Measurements from ENCODE around the gene REEP6. TPM values are rescaled to one million over a fixed set of nuclear protein-coding genes. Genes with fewer than 3 reads are reported as not detected.

REEP6 gene
- total and polyA plus RNA-seq, 2 of the 8 experiments (the other 6 are each of a cell fraction or from before 2014, with no cell fraction given), result 12.6 to 20.7 TPM

DNA sequence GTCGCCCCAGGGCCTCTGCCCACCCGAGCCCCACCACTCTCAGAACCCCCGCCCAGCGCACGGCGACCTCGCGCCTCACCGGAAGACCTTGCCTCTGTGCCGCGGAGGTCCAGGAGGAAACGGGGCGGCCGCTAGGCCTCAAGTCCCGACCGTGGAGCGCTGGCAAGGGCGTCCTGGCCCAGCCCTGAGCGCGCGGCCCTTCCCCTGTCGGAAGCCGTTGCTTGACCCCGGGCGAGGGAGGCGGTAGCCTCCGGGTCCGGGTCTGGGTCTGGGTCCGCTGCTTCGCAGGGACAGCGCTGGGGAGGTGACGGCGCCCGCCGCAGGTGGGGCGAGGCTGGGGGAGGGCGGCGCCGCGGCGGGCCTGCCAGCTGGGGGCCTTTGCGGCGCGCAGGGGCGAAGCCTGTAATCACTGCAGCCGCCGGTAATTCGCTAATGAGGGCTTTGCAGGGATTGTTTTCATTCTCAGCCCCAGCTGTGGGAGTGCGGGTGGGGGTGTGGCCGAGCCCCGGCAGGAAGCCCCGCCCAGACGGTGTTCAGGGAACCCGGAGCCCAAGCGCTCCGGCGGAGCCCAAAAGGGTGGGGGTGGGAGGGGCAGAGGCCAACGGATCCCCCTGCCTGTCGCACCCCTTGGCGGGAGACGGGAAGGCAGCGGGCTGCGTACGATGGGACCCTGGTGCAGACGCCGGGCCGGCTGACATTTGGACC is 20.5 kb upstream of the REEP6 start (continued):
- TF ChIP-seq MAFK (IDR thresholded peaks at IDR 0.05; ENCODE audit: low read depth, low read length) (no peak), KDM1A (IDR thresholded peaks at IDR 0.05; ENCODE audit: borderline replicate concordance, low read length) (no peak)
- TF ChIP-seq, protein P1, sequence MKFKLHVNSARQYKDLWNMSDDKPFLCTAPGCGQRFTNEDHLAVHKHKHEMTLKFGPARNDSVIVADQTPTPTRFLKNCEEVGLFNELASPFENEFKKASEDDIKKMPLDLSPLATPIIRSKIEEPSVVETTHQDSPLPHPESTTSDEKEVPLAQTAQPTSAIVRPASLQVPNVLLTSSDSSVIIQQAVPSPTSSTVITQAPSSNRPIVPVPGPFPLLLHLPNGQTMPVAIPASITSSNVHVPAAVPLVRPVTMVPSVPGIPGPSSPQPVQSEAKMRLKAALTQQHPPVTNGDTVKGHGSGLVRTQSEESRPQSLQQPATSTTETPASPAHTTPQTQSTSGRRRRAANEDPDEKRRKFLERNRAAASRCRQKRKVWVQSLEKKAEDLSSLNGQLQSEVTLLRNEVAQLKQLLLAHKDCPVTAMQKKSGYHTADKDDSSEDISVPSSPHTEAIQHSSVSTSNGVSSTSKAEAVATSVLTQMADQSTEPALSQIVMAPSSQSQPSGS (IDR thresholded peaks at IDR 0.05; ENCODE audit: low read length), result no peak

All from H1 (cell line).